ENCODE measurements around the gene XKRX. TPM values are rescaled to one million over a fixed set of nuclear protein-coding genes. Genes with fewer than 3 reads are reported as not detected.

Gene XKRX
- total and polyA plus RNA-seq, 2 of the 13 experiments (the other 11 are each of a cell fraction or from before 2014, with no cell fraction given) = not detected

DNA sequence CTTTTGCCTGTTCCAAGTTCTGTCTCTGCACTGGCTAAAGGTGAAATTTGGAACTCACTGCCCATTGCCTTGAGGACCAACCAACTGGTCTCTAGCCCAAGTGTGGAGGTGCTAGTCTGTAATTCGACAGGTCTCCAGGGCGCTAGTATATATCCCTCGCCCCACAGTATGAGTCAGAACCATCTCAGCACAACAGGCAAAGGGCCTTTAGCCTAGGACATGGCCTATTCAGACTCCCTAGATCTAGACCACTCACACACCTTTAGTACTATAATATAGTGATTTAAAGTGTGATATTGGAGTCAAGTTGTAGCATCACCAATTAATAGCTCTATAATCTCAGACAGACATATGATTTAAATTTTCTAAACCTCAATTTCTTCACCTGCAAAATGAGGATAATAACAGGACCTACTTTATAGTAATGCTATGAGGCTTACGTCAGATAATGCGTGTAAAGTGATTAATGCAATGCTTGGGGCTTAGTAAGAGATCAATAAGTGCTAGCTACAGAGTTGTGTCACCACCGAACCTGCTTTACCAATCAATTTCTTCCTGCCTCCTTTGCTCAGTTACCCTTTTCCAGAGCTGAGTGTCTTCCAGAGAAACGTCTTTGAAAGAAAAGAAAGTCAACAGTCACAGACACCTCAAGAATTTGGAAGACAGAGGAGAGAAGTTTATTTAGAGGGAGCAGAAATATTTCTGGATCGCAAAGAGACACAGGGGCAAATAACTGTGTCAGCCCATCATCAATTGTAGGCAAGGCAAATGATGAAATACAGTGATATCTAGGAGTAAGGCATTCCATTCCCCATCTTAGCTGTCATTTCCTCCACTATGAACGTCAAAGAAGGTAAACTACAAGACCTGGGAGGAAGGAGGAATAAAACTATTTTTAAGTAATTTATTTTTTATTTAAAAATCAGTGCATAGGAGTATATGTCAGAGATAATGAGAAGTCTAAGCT is 56.8 kb downstream of the XKRX start:
- Histone ChIP-seq H3K27me3 (ENCODE audit: control insufficient read depth in 1 of 2, insufficient read depth in 2 of 2, low read length in 2 of 2) (no peaks in the 10 kb centered on the region), H3K9ac (ENCODE audit: insufficient read depth, low read depth, low read length) (no peak overlapping the region), H3K27ac (ENCODE audit: extremely low read length, insufficient read depth, low read length) (no peak overlapping the region), H3K9me3 (ENCODE audit: low read length) (no peaks in the 10 kb centered on the region), H2AFZ (ENCODE audit: low read length) (no peak overlapping the region), H3K4me1 (ENCODE audit: insufficient read depth, low read length) (0 out of 2 replicates have a peak, but pooled peaks cover 9% of the 10 kb centered on the region), H3K4me2 (ENCODE audit: low read depth, low read length) (no peak overlapping the region), H3K79me2 (ENCODE audit: insufficient read depth, low read length) (no peaks in the 10 kb centered on the region), H3K4me3 (replicated peaks in 1 of 3; ENCODE audit: insufficient read depth in 1 of 3, low read depth in 2 of 3, low read length in 3 of 3) (no peak overlapping the region), H3K36me3 (replicated peaks in 1 of 2; ENCODE audit: control insufficient read depth in 1 of 2, insufficient read depth in 2 of 2, low read length in 2 of 2) (no peaks in the 10 kb centered on the region), H4K20me1 (ENCODE audit: insufficient read depth, low read length) (no peaks in the 10 kb centered on the region)
- POLR2A ChIA-PET = no interaction called here
- 67% methylated on average over 7 of the region's 9 CpGs for WGBS (ENCODE audit: low lambda C conversion rate)
- CTCF ChIA-PET (ENCODE audit: low intra/inter-chr PET ratio, low total read pairs) = no interaction called here
- BruUV-seq (replicated peaks) = no TSS peak
- intact Hi-C loops (cut with micrococcal nuclease; ENCODE audit: unreplicated experiment) (no loop called here), in situ Hi-C loops (cut with HindIII; ENCODE audit: extremely low pct_ligation_motif_present, low pct_unique_long_range_greater_than_20kb) (no loop called here)
- FAIRE-seq (no peak), DNase-seq (ENCODE audit: low spot score) (no peak), ATAC-seq (no peak)
- TF ChIP-seq ZNF615 (CRISPR knock-in tag; IDR thresholded peaks at IDR 0.05; ENCODE audit: borderline replicate concordance) = no peak
- TF ChIP-seq HOXA3 (CRISPR knock-in tag; IDR thresholded peaks at IDR 0.05) = no peak
- TF ChIP-seq ZMAT3 (CRISPR knock-in tag; conservative IDR thresholded peaks at IDR 0.05) = no peak
- TF ChIP-seq WIZ (CRISPR knock-in tag; IDR thresholded peaks at IDR 0.05) = no peak
- TF ChIP-seq U2AF1 (optimal IDR thresholded peaks at IDR 0.05; ENCODE audit: low read depth, low read length) = no peak
- TF ChIP-seq GATAD1 (CRISPR knock-in tag; IDR thresholded peaks at IDR 0.05) = no peak
- no peak for TF ChIP-seq ZNF337 (CRISPR knock-in tag; IDR thresholded peaks at IDR 0.05; ENCODE audit: borderline replicate concordance, low read depth)
- TF ChIP-seq ZNF572 (CRISPR knock-in tag; IDR thresholded peaks at IDR 0.05) = no peak
- TF ChIP-seq JUN (CRISPR knock-in tag; IDR thresholded peaks at IDR 0.05) = no peak
- TF ChIP-seq POGZ (CRISPR knock-in tag; IDR thresholded peaks at IDR 0.05) = no peak
- no peak for TF ChIP-seq CREB1 (IDR thresholded peaks at IDR 0.05)
- TF ChIP-seq CREB1 (CRISPR knock-in tag; IDR thresholded peaks at IDR 0.05) = no peak
- no peak for TF ChIP-seq ZFYVE20 (CRISPR knock-in tag; IDR thresholded peaks at IDR 0.05; ENCODE audit: borderline replicate concordance, low read depth)
- no peak for TF ChIP-seq FOXP1 (IDR thresholded peaks at IDR 0.05)
- TF ChIP-seq FOXP1 (CRISPR knock-in tag; IDR thresholded peaks at IDR 0.05) = no peak
- TF ChIP-seq, protein P1, sequence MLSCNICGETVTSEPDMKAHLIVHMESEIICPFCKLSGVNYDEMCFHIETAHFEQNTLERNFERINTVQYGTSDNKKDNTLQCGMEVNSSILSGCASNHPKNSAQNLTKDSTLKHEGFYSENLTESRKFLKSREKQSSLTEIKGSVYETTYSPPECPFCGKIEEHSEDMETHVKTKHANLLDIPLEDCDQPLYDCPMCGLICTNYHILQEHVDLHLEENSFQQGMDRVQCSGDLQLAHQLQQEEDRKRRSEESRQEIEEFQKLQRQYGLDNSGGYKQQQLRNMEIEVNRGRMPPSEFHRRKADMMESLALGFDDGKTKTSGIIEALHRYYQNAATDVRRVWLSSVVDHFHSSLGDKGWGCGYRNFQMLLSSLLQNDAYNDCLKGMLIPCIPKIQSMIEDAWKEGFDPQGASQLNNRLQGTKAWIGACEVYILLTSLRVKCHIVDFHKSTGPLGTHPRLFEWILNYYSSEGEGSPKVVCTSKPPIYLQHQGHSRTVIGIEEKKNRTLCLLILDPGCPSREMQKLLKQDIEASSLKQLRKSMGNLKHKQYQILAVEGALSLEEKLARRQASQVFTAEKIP (CRISPR knock-in tag; IDR thresholded peaks at IDR 0.05; ENCODE audit: borderline replicate concordance) = no peak
- TF ChIP-seq KLF13 (CRISPR knock-in tag; IDR thresholded peaks at IDR 0.05) = no peak
- TF ChIP-seq, protein P2, sequence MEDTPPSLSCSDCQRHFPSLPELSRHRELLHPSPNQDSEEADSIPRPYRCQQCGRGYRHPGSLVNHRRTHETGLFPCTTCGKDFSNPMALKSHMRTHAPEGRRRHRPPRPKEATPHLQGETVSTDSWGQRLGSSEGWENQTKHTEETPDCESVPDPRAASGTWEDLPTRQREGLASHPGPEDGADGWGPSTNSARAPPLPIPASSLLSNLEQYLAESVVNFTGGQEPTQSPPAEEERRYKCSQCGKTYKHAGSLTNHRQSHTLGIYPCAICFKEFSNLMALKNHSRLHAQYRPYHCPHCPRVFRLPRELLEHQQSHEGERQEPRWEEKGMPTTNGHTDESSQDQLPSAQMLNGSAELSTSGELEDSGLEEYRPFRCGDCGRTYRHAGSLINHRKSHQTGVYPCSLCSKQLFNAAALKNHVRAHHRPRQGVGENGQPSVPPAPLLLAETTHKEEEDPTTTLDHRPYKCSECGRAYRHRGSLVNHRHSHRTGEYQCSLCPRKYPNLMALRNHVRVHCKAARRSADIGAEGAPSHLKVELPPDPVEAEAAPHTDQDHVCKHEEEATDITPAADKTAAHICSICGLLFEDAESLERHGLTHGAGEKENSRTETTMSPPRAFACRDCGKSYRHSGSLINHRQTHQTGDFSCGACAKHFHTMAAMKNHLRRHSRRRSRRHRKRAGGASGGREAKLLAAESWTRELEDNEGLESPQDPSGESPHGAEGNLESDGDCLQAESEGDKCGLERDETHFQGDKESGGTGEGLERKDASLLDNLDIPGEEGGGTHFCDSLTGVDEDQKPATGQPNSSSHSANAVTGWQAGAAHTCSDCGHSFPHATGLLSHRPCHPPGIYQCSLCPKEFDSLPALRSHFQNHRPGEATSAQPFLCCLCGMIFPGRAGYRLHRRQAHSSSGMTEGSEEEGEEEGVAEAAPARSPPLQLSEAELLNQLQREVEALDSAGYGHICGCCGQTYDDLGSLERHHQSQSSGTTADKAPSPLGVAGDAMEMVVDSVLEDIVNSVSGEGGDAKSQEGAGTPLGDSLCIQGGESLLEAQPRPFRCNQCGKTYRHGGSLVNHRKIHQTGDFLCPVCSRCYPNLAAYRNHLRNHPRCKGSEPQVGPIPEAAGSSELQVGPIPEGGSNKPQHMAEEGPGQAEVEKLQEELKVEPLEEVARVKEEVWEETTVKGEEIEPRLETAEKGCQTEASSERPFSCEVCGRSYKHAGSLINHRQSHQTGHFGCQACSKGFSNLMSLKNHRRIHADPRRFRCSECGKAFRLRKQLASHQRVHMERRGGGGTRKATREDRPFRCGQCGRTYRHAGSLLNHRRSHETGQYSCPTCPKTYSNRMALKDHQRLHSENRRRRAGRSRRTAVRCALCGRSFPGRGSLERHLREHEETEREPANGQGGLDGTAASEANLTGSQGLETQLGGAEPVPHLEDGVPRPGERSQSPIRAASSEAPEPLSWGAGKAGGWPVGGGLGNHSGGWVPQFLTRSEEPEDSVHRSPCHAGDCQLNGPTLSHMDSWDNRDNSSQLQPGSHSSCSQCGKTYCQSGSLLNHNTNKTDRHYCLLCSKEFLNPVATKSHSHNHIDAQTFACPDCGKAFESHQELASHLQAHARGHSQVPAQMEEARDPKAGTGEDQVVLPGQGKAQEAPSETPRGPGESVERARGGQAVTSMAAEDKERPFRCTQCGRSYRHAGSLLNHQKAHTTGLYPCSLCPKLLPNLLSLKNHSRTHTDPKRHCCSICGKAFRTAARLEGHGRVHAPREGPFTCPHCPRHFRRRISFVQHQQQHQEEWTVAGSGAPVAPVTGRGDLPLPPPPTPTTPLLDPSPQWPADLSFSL (CRISPR knock-in tag; IDR thresholded peaks at IDR 0.05) = no peak
